ENCODE measurements around the gene KRTAP9-8.
"Not testable (repeated sequence)": the region's sequence is repeated elsewhere in the genome, so short reads cannot be mapped to it uniquely, and the experiment has no call there.

Gene KRTAP9-8, protein sequence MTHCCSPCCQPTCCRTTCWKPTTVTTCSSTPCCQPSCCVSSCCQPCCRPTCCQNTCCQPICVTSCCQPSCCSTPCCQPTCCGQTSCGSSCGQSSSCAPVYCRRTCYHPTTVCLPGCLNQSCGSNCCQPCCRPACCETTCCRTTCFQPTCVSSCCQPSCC

DNA sequence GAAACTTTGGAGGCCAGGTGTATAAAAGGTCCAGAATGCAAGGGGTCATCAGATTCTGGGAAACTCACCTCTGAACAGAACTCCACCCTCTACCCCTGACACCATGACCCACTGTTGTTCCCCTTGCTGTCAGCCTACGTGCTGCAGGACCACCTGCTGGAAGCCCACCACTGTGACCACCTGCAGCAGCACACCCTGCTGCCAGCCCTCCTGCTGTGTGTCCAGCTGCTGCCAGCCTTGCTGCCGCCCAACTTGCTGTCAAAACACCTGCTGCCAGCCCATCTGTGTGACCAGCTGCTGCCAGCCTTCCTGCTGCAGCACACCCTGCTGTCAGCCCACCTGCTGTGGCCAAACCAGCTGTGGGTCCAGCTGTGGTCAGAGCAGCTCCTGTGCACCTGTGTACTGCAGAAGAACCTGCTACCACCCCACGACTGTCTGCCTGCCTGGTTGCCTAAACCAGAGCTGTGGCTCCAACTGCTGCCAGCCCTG, at the start of gene KRTAP9-8:
KRTAP9-8 (plus strand) TSS at position 51 of the 489 bp plus-strand sequence; CDS start at position 104, 53 bp downstream.
- not testable (repeated sequence) for DNase-seq (ENCODE audit: insufficient read length, low spot score); FAIRE-seq

DNA sequence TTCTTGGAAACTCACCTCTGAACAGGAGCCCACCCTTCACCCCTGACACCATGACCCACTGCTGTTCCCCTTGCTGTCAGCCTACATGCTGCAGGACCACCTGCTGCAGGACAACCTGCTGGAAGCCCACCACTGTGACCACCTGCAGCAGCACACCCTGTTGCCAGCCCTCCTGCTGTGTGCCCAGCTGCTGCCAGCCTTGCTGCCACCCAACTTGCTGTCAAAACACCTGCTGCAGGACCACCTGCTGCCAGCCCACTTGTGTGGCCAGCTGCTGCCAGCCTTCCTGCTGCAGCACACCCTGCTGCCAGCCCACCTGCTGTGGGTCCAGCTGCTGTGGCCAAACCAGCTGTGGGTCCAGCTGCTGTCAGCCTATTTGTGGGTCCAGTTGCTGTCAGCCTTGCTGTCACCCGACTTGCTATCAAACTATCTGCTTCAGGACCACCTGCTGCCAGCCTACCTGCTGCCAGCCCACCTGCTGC, 47.9 kb upstream of the KRTAP9-8 start, which contains the start of gene KRTAP9-1:
KRTAP9-1 (plus strand) TSS at position 51 of the 482 bp plus-strand sequence; CDS start at position 51, 0 bp downstream.
- not testable (repeated sequence) for DNase-seq (ENCODE audit: insufficient read length, low spot score)

DNA sequence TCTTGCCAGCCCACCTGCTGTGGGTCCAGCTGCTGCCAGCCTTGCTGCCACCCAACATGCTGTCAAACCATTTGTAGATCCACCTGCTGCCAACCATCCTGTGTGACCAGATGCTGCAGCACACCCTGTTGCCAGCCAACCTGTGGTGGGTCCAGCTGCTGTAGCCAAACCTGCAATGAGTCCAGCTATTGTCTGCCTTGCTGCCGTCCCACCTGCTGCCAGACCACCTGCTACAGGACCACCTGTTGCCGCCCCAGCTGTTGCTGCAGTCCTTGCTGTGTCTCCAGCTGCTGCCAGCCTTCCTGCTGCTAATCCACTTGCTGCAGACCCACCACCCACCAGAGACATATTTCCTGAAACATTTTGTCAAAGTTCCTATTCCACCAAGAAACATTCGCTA, 47.5 kb upstream of the KRTAP9-8 start:
- DNase-seq (ENCODE audit: insufficient read length, low spot score) (no peak), FAIRE-seq (peak; percentile 74)

More for the DNA sequence above, 47.9 kb upstream of the KRTAP9-8 start, which contains the start of gene KRTAP9-1:
- FAIRE-seq, result not testable (repeated sequence)

DNA sequence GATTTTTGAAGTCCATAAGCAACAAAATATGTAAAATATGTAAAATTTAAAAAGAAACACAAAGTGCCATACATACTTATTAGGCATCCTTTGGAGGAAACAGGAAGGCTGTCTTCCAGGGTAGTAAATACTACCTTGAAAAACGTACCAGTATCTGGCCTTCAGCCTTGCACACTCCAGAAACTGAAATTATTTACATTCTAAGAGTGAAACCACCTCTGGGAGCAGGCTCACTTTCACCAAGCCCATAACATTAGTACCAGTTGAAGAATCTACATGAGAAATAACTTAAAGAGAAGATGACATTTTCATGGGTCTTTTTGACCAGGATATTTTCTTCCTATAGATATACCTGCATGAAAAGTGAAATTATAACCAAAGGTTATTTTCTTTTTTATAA, 41.7 kb upstream of the KRTAP9-8 start:
- FAIRE-seq (no peak), DNase-seq (ENCODE audit: insufficient read length, low spot score) (no peak)

DNA sequence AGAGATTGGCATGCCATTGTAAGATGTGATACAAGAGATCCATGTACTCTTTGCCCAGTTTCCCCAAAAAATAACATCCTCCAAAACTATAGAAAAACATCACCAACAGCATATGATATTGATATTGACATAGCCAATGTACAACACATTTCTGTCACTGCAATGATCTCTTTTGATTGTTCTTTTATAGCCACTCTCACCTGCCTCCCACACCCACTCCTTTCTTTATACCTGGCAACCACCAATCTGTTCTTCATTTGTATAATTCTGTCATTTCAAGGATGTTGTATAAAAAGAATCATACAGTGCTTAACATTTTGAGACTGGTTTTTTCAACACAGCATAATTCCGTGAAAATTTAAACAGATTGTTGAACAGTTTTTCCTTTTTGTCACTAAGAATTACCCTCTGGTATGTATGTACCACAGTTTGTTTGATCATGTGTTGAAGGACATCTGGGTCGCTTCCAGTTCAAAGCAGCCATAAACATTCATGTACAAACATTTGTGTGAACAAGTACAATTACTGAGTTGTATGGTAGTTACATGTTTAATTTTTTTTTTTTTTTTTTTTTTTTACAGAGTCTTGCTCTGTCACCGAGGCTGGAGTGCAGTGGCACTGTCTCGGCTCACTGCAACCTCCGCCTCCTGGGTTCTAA, 38.2 kb upstream of the KRTAP9-8 start:
- FAIRE-seq (no peak), DNase-seq (ENCODE audit: insufficient read length, low spot score) (no peak)

DNA sequence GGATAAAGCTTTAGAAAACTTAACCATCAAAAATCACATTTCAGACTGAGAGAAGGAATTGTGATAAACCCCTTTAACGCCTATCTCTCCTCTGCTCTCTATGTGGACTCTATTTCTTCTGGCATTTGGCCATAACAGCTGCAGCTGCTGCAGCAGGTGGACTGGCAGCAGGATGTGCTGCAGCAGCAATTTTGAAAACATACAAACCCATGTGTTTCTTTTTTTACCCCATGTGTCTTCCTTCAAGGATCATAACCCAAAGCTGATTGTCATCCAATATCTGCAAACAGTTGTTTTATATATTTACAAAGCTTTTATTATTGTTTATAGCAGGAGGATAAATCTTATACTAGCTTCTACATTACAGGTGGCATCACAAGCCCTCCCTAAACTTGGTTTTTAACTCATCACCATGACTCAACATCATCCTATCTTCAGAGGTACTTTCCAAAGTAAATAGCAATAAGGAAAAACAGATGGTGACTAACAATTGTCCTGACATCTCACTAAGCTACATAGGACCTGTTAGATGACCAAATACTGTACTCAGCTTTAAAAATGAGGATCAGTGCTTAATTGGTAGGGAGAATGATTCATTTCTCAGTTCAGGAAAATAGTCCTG, 25.8 kb upstream of the KRTAP9-8 start:
- DNase-seq (ENCODE audit: insufficient read length, low spot score) (no peak), FAIRE-seq (no peak)

DNA sequence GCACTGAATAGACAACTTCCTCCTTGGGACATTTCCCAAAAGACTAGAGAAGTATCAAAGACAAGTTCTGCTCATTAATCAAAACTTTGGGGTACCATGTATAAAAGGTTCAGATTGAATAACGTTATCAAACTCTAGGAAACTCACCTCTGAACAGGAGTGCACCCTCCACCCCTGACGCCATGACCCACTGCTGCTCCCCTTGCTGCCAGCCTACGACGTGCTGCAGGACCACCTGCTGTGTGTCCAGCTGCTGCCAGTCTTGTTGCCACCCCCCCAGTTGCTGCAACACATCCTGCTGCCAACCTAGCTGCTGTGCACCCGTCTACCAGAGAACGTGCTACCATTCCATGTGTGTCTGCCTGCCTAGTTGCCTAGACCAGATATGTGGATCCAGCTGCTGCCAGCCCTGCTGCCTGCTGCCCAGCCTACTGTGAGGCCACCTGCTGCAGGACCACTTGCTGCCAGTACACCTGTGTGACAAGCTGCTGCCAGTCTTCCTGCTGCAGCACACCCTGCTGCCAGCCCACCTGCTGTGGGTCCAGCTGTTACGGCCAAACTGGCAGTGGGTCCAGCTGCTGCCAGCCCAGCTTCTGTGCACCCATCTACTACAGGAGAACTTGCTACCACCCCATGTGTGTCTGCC, 25.2 kb upstream of the KRTAP9-8 start:
- FAIRE-seq, result peak; percentile 88
- DNase-seq (ENCODE audit: insufficient read length, low spot score), result no peak

DNA sequence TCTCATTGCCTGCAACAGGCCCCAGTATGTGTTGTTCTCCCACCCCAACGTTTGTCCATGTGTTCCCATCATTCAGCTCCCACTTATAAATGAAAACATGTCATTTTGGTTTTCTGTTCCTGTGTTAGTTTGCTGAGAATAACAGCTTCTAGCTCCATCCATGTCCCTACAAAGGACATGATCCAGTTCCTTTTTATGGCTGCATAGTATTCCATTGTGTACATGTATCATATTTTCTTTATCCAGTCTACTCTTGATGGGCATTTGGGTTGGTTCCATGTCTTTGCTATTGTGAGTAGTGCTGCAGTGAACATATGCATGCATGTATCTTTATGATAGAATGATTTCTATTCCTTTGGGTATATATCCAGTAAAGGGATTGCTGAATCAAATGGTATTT, 22.1 kb upstream of the KRTAP9-8 start:
- no peak for FAIRE-seq
- DNase-seq (ENCODE audit: insufficient read length, low spot score), result no peak

DNA sequence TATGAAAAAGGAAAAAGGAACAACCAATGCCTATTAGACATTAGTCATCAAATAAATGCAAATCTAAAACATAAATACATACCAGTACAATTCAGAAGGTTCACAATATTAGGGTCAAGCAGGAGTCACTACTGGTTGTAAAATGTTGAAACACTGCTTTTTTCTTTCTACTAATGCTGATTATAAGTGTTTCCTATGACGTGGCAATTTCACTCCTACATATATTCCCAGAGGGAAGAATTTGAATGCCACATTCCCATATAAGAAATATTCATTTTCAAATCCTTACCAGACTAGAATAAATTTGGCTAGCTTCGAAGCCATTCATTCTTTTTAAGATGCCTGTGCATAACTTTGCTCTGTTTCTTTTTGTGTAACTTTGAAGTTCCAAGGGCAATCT, 14.0 kb upstream of the KRTAP9-8 start:
- DNase-seq (ENCODE audit: insufficient read length, low spot score) (no peak), FAIRE-seq (no peak)

DNA sequence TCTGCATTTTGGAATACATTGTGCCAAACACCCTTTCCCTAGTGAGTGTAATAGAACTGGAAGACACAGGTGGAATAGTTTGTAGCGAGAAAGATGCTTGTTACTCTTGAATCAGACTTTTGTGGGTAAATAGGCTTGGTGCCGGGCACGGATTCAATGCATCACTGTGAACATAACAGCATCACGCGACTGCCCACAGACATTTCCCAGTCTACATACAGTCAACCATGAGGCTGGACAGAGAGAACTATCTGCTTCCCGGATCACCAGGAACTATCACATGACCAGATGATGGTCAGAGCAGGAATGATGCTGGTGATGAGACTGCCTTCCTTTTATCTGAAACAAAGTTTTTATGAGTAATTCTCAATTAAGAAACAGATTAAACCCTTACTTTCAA, 11.7 kb upstream of the KRTAP9-8 start:
- no peak for FAIRE-seq
- DNase-seq (ENCODE audit: insufficient read length, low spot score), result no peak

DNA sequence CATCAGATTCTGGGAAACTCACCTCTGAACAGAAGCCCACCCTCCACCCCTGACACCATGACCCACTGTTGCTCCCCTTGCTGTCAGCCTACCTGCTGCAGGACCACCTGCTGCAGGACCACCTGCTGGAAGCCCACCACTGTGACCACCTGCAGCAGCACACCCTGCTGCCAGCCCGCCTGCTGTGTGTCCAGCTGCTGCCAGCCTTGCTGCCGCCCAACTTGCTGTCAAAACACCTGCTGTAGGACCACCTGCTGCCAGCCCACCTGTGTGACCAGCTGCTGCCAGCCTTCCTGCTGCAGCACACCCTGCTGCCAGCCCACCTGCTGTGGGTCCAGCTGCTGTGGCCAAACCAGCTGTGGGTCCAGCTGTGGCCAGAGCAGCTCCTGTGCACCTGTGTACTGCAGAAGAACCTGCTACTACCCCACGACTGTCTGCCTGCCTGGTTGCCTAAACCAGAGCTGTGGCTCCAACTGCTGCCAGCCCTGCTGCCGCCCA, 11.2 kb upstream of the KRTAP9-8 start, which contains the start of gene KRTAP9-2:
KRTAP9-2 (plus strand) TSS at position 51 of the 498 bp plus-strand sequence; CDS start at position 58, 7 bp downstream.
- DNase-seq (ENCODE audit: insufficient read length, low spot score); FAIRE-seq: not testable (repeated sequence)

DNA sequence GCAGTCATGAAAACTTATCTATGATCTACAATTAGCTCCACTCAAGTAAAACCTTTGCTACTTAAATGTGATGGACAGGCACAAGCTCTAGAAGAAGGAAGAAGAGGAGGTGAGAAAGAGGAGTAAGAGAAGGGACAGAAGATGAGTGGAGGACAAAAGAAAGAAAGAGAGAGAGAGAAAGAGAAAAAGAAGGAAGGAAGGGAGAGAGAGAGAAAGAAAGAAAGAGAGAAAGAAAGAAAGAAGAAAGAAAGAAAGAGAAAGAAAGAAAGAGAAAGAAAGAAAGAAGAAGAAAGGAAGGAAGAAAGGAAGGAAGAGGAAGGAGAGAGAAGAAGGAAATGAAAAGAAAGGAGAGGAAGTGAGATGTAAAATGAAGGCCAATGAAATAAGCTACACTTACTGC, 7.7 kb upstream of the KRTAP9-8 start:
- no peak for FAIRE-seq
- no peak for DNase-seq (ENCODE audit: insufficient read length, low spot score)

DNA sequence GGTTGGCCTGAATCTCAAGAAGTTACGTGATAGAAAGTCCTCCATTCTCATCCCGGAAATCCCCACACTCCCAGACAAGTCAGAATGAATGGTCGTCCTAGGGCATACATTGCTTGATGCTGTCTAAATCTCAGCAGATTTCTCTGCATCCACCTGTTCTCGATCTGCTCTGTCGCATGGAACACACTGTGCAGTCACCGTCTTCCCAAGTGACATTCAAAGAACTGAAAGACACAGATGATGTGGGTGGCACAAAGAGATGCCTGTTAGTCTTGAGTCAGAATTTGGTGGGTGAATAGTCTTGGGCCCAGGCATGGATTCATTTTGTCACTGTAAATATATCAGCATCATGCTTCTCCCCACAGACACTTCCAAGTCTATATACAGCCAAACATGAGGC, 6.1 kb upstream of the KRTAP9-8 start:
- DNase-seq (ENCODE audit: insufficient read length, low spot score) (no peak), FAIRE-seq (no peak)

DNA sequence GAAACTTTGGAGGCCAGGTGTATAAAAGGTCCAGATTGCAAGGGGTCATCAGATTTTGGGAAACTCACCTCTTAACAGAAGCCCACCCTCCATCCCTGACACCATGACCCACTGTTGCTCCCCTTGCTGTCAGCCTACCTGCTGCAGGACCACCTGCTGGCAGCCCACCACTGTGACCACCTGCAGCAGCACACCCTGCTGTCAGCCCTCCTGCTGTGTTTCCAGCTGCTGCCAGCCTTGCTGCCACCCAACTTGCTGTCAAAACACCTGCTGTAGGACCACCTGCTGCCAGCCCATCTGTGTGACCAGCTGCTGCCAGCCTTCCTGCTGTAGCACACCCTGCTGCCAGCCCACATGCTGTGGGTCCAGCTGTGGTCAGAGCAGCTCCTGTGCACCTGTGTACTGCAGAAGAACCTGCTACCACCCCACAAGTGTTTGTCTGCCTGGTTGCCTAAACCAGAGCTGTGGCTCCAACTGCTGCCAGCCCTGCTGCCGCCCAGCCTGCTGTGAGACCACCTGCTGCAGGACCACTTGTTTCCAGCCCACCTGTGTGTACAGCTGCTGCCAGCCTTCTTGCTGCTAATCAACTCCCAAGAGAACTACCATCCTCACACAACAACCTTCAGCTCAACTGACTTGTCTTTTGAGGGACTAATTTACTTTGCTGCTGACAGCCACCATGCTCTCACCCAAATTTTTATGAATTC, 5.2 kb upstream of the KRTAP9-8 start, which contains the start of gene KRTAP9-3:
KRTAP9-3 (plus strand) TSS at position 51 of the 707 bp plus-strand sequence; CDS start at position 104, 53 bp downstream.
- FAIRE-seq, result peak; percentile 71
- DNase-seq (ENCODE audit: insufficient read length, low spot score), result not testable (repeated sequence)

DNA sequence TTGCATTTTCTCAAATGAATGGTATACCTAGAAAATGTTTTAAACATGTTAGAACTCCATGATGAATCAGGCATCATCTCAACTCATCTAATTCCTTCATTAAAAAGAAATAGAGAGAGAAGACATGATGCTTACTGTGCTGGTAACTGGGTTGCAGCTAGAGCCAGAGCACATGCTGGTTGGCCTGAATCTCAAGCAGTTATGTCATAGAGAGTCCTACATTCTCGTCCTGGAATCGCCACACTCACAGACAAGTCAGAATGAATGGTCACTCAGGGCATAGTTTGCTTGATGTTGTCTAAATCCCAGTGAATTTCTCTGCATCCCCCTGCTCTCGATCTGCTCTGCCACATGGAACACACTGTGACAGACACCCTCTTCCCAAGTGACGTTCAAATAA, 683 bp upstream of the KRTAP9-8 start:
- not testable (repeated sequence) for DNase-seq (ENCODE audit: insufficient read length, low spot score); FAIRE-seq

DNA sequence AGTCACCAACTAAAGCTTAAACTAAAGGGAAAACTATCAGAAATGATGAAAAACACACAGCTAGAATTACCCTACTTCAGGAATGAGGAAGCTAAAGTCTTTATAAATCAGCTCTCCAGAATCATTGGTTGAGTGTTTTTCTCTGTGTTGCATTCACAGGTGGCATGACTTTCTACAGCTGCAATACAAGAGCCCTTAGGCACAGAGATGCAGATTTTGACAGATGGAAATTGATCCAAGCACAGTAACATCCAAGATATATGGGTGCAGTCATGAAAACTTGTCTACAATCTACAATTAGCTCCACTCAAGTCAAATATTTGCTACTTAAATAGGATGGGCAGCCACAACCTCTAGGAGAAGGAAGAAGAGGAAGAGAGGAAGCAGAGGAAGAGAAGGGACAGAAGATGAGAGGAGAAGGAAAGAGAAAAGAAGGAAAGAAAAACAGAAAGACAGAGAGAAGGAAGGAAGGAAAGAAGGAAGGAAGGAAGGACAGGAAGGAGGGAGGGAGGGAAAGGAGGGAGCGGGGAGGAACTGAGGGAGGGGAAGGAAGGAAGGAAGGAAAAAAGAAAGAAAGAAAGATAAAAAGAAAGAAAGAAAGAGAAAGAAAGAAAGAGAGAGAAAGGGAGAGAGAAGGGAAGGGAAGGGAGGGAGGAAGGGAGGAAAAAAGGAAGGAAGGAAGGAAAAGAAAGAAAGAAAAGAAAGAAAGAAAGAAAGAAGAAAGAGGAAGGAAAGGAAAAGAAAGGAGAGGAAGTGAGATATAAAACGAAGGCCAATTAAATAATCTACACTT, 9.4 kb downstream of the KRTAP9-8 start:
- FAIRE-seq; DNase-seq (ENCODE audit: insufficient read length, low spot score): not testable (repeated sequence)

DNA sequence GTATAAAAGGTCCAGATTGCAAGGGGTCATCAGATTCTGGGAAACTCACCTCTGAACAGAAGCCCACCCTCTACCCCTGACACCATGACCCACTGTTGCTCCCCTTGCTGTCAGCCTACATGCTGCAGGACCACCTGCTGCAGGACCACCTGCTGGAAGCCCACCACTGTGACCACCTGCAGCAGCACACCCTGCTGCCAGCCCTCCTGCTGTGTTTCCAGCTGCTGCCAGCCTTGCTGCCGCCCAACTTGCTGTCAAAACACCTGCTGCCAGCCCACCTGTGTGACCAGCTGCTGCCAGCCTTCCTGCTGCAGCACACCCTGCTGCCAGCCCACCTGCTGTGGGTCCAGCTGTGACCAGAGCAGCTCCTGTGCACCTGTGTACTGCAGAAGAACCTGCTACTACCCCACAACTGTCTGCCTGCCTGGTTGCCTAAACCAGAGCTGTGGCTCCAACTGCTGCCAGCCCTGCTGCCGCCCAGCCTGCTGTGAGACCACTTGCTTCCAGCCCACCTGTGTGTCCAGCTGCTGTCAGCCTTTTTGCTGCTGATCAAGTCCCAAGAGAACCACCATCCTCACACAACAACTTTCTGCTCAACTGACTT, 11.9 kb downstream of the KRTAP9-8 start, which contains the start of gene KRTAP9-4:
KRTAP9-4 (plus strand) TSS at position 51 of the 604 bp plus-strand sequence; CDS start at position 85, 34 bp downstream.
- not testable (repeated sequence) for DNase-seq (ENCODE audit: insufficient read length, low spot score); FAIRE-seq

DNA sequence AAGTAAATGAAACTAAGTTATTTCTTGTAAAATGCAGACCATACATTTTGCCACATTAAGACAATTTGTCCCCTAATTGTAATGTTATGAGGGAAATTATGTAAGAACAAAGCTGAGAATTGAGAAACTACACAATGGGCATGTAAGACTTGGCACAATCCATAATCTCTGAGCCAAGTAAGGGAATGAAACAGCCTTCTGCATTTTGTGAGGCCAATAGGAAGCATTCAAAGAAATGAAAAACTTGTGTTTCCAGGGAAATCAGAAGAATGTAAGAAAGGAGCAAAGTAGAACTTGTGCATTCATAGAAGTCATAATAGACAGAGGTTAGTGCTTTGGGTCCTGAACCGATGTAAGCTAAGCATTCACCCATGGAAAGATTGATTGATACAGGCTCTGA, 13.5 kb downstream of the KRTAP9-8 start:
- no peak for DNase-seq (ENCODE audit: insufficient read length, low spot score)
- FAIRE-seq, result no peak

Measured in HTR-8/SVneo (cell line).